Retinal pigment epithelial cell (primary cell): ENCODE measurements around the gene C4A.

Experiments used
- DNase-seq: peaks from one replicate; pipeline ENCODE4 v3.0.0-alpha.2; 2010; ENCODE audit warnings: low read depth
- H3K4me3 ChIP-seq: 2 replicates; pipeline ENCODE4 v1.5.1; 2011; ENCODE audit warnings: mild to moderate bottlenecking, low read length, control low read depth, moderate library complexity
- CTCF ChIP-seq: conservative IDR thresholded peaks from 2 replicates; pipeline ENCODE4 v1.5.1; 2011; ENCODE audit warnings: low read depth, low read length, control low read depth, inconsistent platforms

C4A gene

GRCh38 chr6:31958741-31959739, 22.8 kb upstream of the C4A start, which contains the start of the genes NELFE and SKIC2:
Gene NELFE (minus strand): TSS chr6:31958971. CDS start chr6:31958446, 525 bp downstream.
Gene SKIC2 (plus strand): TSS chr6:31959175. CDS start chr6:31959193, 18 bp downstream.
- peak; percentile 89 for DNase-seq
- no peak for TF ChIP-seq CTCF
- peak within 1 kb of the TSS; percentile 99 for H3K4me3 ChIP-seq

- DNase-seq, result no peak
- no peak overlapping the region for H3K4me3 ChIP-seq
- no peak for TF ChIP-seq CTCF
Observed at GRCh38 chr6:31961616-31962015, 20.2 kb upstream of the C4A start.

- TF ChIP-seq CTCF, result no peak
- H3K4me3 ChIP-seq, result no peak overlapping the region
- no peak for DNase-seq
Observed at GRCh38 chr6:31963921-31964320, 17.9 kb upstream of the C4A start.

- TF ChIP-seq CTCF, result no peak
- DNase-seq, result no peak
- H3K4me3 ChIP-seq, result no peak overlapping the region
Observed at GRCh38 chr6:31965700-31966099, 16.2 kb upstream of the C4A start.

- H3K4me3 ChIP-seq, result no peak overlapping the region
- no peak for DNase-seq
- TF ChIP-seq CTCF, result no peak
Observed at GRCh38 chr6:31966506-31966905, 15.4 kb upstream of the C4A start.

- no peak for TF ChIP-seq CTCF
- DNase-seq, result no peak
Observed at GRCh38 chr6:31966997-31967925, 14.6 kb upstream of the C4A start.

More at GRCh38 chr6:31966997-31967925, 14.6 kb upstream of the C4A start:
- H3K4me3 ChIP-seq, result no peak overlapping the region
